BLaER1 treated with 17β-estradiol and CSF1 and Interleukin-3, amounts not matched to agents 10 nM and 100 nM (cell line): Measurements from ENCODE around the gene MLN.

Experiments used
- H3K27ac ChIP-seq, 11 experiments: shearing (Covaris generic); formaldehyde crosslinking; 2 replicates each; pipeline ENCODE4 v1.8.1; 2022
- H3K27me3 ChIP-seq, 11 experiments: shearing (Covaris generic); formaldehyde crosslinking; 2 replicates each; pipeline ENCODE4 v1.8.1; 2022
- H3K36me3 ChIP-seq, 11 experiments: shearing (Covaris generic); formaldehyde crosslinking; 2 replicates each; pipeline ENCODE4 v1.8.1; 2022
- H3K4me1 ChIP-seq, 10 experiments: shearing (Covaris generic); formaldehyde crosslinking; 2 replicates each; pipeline ENCODE4 v1.8.1; 2022
- H3K4me2 ChIP-seq, 11 experiments: shearing (Covaris generic); formaldehyde crosslinking; 2 replicates each; pipeline ENCODE4 v1.8.1; 2022
- H3K4me3 ChIP-seq, 10 experiments: shearing (Covaris generic); formaldehyde crosslinking; 2 replicates each; pipeline ENCODE4 v1.8.1; 2022
- H3K9ac ChIP-seq, 11 experiments: shearing (Covaris generic); formaldehyde crosslinking; 2 replicates each; pipeline ENCODE4 v1.8.1; 2022
- H3K9me3 ChIP-seq, 11 experiments: shearing (Covaris generic); formaldehyde crosslinking; replicated peaks in 1 of 11; 2 replicates each; pipeline ENCODE4 v1.8.1; 2022
- H4K20me1 ChIP-seq, 11 experiments: shearing (Covaris generic); formaldehyde crosslinking; 2 replicates each; pipeline ENCODE4 v1.8.1; 2022
- Cebpa-rat ChIP-seq, 11 experiments: shearing (Covaris generic); IDR thresholded peaks; 2 replicates each; pipeline ENCODE4 v1.8.1; 2022

The MLN gene

DNA sequence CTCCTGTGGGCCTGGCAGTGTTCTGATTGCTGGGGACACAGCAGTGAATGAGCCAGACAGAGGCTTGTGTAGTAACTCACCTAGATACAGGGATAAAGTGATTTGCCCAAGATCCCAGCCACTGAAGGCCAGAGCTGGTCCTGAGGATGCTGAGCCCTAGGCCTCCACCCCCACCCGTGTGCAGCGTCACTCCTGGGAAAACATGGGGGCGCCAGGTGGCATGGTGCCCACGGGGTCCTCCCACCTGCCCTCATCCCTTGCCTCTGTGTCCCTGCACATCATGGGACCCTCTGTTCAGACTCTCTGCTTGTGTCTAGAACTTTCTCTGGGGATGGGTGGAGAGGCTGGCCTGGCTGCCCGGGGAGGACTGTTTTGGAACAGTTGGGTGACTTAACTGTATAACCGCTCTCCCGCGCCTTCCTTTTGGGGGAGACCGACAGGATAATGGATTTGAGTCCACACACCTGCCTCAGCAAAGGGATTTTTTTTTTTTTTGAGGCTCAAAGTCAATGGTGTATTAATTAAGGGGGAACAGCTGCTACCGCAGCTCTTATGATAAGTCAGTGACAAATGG is 34.5 kb downstream of the MLN start:
- Histone ChIP-seq H3K9ac (no peak overlapping the region), H4K20me1 (peaks cover 31 to 53% (median 33%) of the 10 kb centered on the region in 11 experiments; a peak in 21 of 22 replicates), H3K4me2 (0 out of 22 replicates have a peak overlapping the region, but pooled peaks of 1 of the 11 experiments have one; percentile 29), H3K27ac (no peak overlapping the region), H3K27me3 (no peaks in the 10 kb centered on the region), H3K9me3 (no peaks in the 10 kb centered on the region), H3K4me3 (no peak overlapping the region), H3K36me3 (peaks cover 19 to 26% (median 21%) of the 10 kb centered on the region in 11 experiments), H3K4me1 (peaks cover 0 to 34% (median 14%) of the 10 kb centered on the region in 10 experiments; a peak in 14 of 20 replicates)
- no peak for TF ChIP-seq Cebpa-rat (IDR thresholded peaks at IDR 0.05)

GRCh38 chr6:33768644-33769120 is 35.1 kb downstream of the MLN start:
- Histone ChIP-seq H4K20me1 (peaks cover 28 to 49% (median 31%) of the 10 kb centered on the region in 11 experiments; a peak in 21 of 22 replicates), H3K4me1 (peaks cover 0 to 34% (median 14%) of the 10 kb centered on the region in 10 experiments; a peak in 14 of 20 replicates), H3K4me3 (no peak overlapping the region), H3K9ac (no peak overlapping the region), H3K36me3 (peaks cover 16 to 19% (median 17%) of the 10 kb centered on the region in 11 experiments; a peak in 21 of 22 replicates), H3K27me3 (no peaks in the 10 kb centered on the region), H3K27ac (no peak overlapping the region), H3K9me3 (no peaks in the 10 kb centered on the region), H3K4me2 (peak overlapping the region in 4 of 11 experiments; percentile 16 to 40 (median 30); a peak in 3 of 22 replicates)
- TF ChIP-seq Cebpa-rat (IDR thresholded peaks at IDR 0.05) = peak in 1 of 11 experiments; percentile 26; a peak in 1 of 22 replicates

GRCh38 chr6:33766921-33767907 is 36.6 kb downstream of the MLN start:
- no peak overlapping the region for H3K4me3 ChIP-seq
- H3K27me3 ChIP-seq = no peaks in the 10 kb centered on the region
- H3K27ac ChIP-seq = no peak overlapping the region
- no peak for TF ChIP-seq Cebpa-rat (IDR thresholded peaks at IDR 0.05)
- peaks cover 13 to 35% (median 16%) of the 10 kb centered on the region in 11 experiments; a peak in 20 of 22 replicates for H4K20me1 ChIP-seq
- no peak overlapping the region for H3K9ac ChIP-seq
- no peak overlapping the region for H3K4me2 ChIP-seq
- H3K9me3 ChIP-seq = no peaks in the 10 kb centered on the region
- H3K36me3 ChIP-seq = peaks cover 1 to 4% (median 2%) of the 10 kb centered on the region in 11 experiments; a peak in 17 of 22 replicates
- H3K4me1 ChIP-seq = peaks cover 0 to 48% (median 19%) of the 10 kb centered on the region in 10 experiments; a peak in 16 of 20 replicates

DNA sequence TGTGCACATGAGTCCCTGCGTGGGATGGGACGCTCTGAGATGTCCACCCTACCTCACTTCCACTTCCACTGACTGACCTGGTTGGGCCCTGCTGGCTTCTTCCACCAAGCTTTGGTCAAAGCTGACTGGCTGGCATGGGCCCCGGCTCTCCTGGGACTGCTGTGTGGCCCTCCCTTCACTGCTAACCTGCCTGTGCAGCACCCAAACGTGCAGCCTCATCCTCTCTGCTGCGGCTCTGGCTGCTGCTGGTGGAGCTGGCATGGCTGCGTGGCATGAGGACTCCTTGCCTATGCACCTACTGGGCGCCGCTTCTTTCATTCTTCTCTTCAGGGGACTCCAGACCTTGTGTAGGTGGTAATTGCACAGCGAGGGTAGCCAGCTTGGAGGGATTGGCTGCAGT is 38.4 kb downstream of the MLN start:
- H3K4me3 ChIP-seq = no peak overlapping the region
- no peak for TF ChIP-seq Cebpa-rat (IDR thresholded peaks at IDR 0.05)
- H3K4me1 ChIP-seq = peaks cover 0 to 49% (median 27%) of the 10 kb centered on the region in 10 experiments; a peak in 17 of 20 replicates
- no peak overlapping the region for H3K9ac ChIP-seq
- H3K9me3 ChIP-seq = no peaks in the 10 kb centered on the region
- no peak overlapping the region for H3K4me2 ChIP-seq
- no peak overlapping the region for H3K27ac ChIP-seq
- no peaks in the 10 kb centered on the region for H3K27me3 ChIP-seq
- peaks cover 0 to 23% (median 4%) of the 10 kb centered on the region in 11 experiments; a peak in 10 of 22 replicates for H4K20me1 ChIP-seq
- H3K36me3 ChIP-seq = no peaks in the 10 kb centered on the region

DNA sequence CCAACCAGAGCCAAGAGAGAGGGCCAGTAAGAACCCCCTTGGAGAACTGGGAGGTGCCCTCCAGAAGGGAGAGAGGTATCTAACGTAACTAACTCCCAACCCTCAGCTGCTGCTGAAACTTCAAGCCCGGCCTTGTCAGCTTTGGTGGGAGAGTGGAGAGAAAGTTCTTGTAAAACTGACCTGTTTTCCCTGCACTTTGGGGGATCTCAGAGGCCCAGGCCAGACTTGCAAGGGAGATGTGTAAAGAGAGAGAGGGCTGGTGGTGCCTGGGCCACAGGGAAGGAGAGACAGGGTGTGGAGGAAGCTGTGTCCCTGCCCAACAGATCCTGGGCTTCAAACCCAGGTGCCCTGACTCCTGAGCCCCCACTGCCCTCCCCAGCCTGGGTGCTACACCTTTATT is 39.8 kb downstream of the MLN start:
- Histone ChIP-seq H3K4me3 (no peak overlapping the region), H3K4me1 (peaks cover 0 to 52% (median 31%) of the 10 kb centered on the region in 10 experiments; a peak in 17 of 20 replicates), H3K4me2 (no peak overlapping the region), H3K27ac (no peak overlapping the region), H3K27me3 (no peaks in the 10 kb centered on the region), H3K9me3 (no peaks in the 10 kb centered on the region), H3K9ac (peak overlapping the region in 2 of 11 experiments; percentile 29; a peak in 2 of 22 replicates), H3K36me3 (no peaks in the 10 kb centered on the region), H4K20me1 (peaks cover 0 to 13% (median 0%) of the 10 kb centered on the region in 11 experiments; a peak in 5 of 22 replicates)
- TF ChIP-seq Cebpa-rat (IDR thresholded peaks at IDR 0.05) = no peak

DNA sequence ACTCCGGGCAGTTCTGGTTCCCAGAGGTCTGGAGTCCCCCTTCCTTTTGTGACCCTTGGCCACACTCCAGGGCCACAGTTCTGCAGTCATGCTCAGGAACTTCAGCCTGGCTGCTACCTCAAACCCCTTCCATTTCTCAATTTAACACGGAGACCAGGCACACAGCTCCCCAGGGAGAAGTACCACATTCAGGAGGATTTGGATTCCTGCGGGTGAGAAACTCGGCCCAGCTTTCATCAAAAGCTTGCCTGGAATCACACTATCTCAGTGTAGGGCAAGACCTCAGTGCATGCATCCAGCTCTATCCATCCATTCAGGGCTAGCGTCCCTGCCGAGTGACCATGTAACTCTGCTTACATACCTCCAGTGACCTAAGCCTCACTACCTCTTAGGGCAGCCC is 40.3 kb downstream of the MLN start:
- H3K27me3 ChIP-seq = no peaks in the 10 kb centered on the region
- H3K27ac ChIP-seq = no peak overlapping the region
- peak overlapping the region in 3 of 11 experiments; percentile 18 to 29 (median 29); a peak in 1 of 22 replicates for H3K9ac ChIP-seq
- H3K36me3 ChIP-seq = no peaks in the 10 kb centered on the region
- H3K4me2 ChIP-seq = peak overlapping the region in 5 of 11 experiments; percentile 3 to 25 (median 13); a peak in 3 of 22 replicates
- H3K4me1 ChIP-seq = peaks cover 0 to 48% (median 29%) of the 10 kb centered on the region in 10 experiments; a peak in 17 of 20 replicates
- no peak for TF ChIP-seq Cebpa-rat (IDR thresholded peaks at IDR 0.05)
- H3K4me3 ChIP-seq = no peak overlapping the region
- no peaks in the 10 kb centered on the region for H3K9me3 ChIP-seq
- H4K20me1 ChIP-seq = peaks cover 0 to 13% (median 0%) of the 10 kb centered on the region in 11 experiments; a peak in 5 of 22 replicates

DNA sequence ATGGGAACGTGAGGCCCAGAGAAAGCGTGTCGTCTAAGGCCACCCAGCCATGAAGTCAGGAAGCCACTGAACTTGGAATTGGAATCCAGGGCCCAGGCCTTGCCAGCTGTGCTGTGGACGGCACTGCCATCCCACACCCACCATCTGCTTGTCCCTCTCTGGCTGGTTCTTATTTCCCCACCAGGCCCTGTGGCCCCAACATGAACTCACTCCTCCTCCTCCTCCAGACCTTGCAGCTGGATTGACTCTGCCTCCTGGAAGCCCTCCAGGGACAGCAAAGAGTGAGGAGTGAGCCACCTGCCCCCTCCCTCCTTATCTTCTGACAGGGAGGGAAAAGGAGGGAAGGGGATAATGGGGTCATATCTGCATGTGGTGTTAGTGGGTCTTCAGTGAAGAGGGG is 41.1 kb downstream of the MLN start:
- no peaks in the 10 kb centered on the region for H3K9me3 ChIP-seq
- TF ChIP-seq Cebpa-rat (IDR thresholded peaks at IDR 0.05) = no peak
- H3K27ac ChIP-seq = no peak overlapping the region
- peaks cover 0 to 13% (median 0%) of the 10 kb centered on the region in 11 experiments; a peak in 5 of 22 replicates for H4K20me1 ChIP-seq
- H3K36me3 ChIP-seq = no peaks in the 10 kb centered on the region
- H3K4me3 ChIP-seq = no peak overlapping the region
- peaks cover 0 to 48% (median 29%) of the 10 kb centered on the region in 10 experiments; a peak in 17 of 20 replicates for H3K4me1 ChIP-seq
- H3K27me3 ChIP-seq = no peaks in the 10 kb centered on the region
- peak overlapping the region in 2 of 11 experiments; percentile 0 to 18; a peak in 1 of 22 replicates for H3K9ac ChIP-seq
- peak overlapping the region in 3 of 11 experiments; percentile 3 to 25 (median 10); a peak in 1 of 22 replicates for H3K4me2 ChIP-seq

DNA sequence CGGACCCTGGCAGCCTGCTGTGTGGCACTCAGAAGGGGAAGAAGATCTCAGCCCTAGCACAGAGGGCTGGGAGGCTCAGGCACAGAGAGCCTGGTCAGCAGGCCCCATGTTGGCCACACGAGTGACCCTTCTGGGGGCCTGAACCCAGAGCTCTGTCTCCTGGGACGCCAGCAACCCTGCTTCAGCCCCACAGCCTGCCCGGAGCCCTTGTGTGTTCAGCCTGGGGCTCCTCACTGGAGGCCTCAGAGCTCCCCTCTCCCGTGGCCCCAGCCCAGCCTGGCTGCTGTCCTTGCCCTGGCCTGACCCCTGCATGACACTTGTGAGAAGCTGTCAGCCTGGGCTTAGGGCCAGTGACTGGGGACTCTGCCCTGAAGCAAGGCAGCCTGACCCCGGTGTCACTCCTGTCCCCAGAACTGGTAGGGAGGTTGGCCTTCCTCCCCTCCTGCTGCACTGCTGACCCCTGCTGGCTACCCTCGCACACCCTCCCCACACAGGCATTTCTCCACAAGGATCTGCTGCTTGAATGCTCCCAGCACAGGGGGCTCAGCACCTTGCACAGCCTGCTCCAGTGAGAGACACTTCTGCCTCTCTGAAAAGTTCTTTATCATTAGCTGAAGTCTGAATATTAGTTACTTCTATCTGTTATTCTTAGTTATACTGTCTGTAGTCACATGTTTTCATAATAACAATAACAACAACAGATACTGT is 41.7 kb downstream of the MLN start:
- no peaks in the 10 kb centered on the region for H3K27me3 ChIP-seq
- no peaks in the 10 kb centered on the region for H3K9me3 ChIP-seq
- 0 out of 22 replicates have a peak overlapping the region, but pooled peaks of 1 of the 11 experiments have one; percentile 5 for H3K27ac ChIP-seq
- H3K4me3 ChIP-seq = no peak overlapping the region
- peaks cover 0 to 13% (median 0%) of the 10 kb centered on the region in 11 experiments; a peak in 3 of 22 replicates for H4K20me1 ChIP-seq
- peak overlapping the region in 6 of 11 experiments; percentile 9 to 51 (median 26); a peak in 6 of 22 replicates for H3K9ac ChIP-seq
- H3K4me2 ChIP-seq = peak overlapping the region in 10 of 11 experiments; percentile 3 to 87 (median 72); a peak in 19 of 22 replicates
- H3K36me3 ChIP-seq = no peaks in the 10 kb centered on the region
- no peak for TF ChIP-seq Cebpa-rat (IDR thresholded peaks at IDR 0.05)
- peaks cover 0 to 48% (median 29%) of the 10 kb centered on the region in 10 experiments; a peak in 17 of 20 replicates for H3K4me1 ChIP-seq
